ENCODE data around the gene ARHGAP8. TPM values are rescaled to one million over a fixed set of nuclear protein-coding genes. Genes with fewer than 3 reads are reported as not detected.
"Not testable (repeated sequence)": the region's sequence is repeated elsewhere in the genome, so short reads cannot be mapped to it uniquely, and the experiment has no call there.

The ARHGAP8 gene
- total and polyA plus RNA-seq, 8 donors, result 7.8 to 63.6 (median 11.3) TPM

DNA sequence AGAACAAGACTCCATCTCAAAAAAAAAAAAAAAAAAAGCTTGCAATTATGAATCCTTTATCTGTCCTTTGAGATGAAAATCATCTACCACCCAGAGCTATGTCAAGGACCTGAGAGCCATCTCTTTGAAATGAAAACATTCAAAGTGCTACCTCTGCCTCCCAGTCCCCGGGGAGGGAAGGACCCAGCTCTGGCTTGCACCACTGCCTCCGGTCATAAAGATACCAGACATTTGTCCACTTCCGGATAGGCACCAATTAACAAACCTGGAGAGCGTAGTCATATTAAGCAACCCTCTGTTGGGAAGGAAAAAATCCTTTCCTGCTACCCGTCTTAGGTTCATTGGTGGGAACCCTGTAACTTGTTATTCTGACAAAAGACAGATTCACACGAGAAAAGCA, 98.6 kb downstream of the ARHGAP8 start:
- no peak for DNase-seq
- intact Hi-C loops (cut with DNase I; ENCODE audit: low total_unique reads), result no loop called here
- TF ChIP-seq EP300 (IDR thresholded peaks at IDR 0.05), result no peak
- TF ChIP-seq POLR2A (IDR thresholded peaks at IDR 0.05), result no peak
- TF ChIP-seq POLR2AphosphoS5 (IDR thresholded peaks at IDR 0.05), result no peak
- TF ChIP-seq, protein P1, sequence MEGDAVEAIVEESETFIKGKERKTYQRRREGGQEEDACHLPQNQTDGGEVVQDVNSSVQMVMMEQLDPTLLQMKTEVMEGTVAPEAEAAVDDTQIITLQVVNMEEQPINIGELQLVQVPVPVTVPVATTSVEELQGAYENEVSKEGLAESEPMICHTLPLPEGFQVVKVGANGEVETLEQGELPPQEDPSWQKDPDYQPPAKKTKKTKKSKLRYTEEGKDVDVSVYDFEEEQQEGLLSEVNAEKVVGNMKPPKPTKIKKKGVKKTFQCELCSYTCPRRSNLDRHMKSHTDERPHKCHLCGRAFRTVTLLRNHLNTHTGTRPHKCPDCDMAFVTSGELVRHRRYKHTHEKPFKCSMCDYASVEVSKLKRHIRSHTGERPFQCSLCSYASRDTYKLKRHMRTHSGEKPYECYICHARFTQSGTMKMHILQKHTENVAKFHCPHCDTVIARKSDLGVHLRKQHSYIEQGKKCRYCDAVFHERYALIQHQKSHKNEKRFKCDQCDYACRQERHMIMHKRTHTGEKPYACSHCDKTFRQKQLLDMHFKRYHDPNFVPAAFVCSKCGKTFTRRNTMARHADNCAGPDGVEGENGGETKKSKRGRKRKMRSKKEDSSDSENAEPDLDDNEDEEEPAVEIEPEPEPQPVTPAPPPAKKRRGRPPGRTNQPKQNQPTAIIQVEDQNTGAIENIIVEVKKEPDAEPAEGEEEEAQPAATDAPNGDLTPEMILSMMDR (IDR thresholded peaks at IDR 0.05), result no peak
- Histone ChIP-seq H3K4me3 (no peak overlapping the region), H3K27me3 (no peaks in the 10 kb centered on the region), H3K27ac (no peak overlapping the region), H3K4me1 (no peaks in the 10 kb centered on the region), H3K9me3 (no peaks in the 10 kb centered on the region), H3K36me3 (peaks cover 0 to 9% (median 0%) of the 10 kb centered on the region in 4 donors)
- 74 to 86% (median 83%) methylated on average over 6 of the region's 6 CpGs for WGBS, 5 donors

DNA sequence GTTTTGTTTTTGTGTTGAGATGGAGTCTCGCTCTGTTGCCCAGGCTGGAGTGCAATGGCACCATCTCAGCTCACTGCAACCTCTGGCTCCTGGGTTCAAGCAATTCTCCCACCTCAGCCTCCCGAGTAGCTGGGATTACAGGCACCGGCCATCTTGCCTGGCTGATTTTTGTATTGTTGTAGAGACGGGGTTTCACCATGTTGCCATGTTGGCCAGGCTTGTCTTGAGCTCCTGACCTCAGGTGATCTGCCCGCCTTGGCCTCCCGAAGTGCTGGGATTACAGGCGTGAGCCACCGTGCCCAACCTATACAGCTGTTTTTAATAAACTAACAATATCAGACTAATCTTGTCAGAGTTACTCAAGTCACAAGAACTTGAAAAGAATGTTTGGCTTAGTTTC, 102.3 kb downstream of the ARHGAP8 start:
- 90 to 95% (median 94%) methylated on average over 6 to 8 of the region's 8 CpGs for WGBS, 5 donors
- H3K4me3 ChIP-seq; intact Hi-C loops (cut with DNase I; ENCODE audit: low total_unique reads); H3K9me3 ChIP-seq; H3K36me3 ChIP-seq; DNase-seq; H3K4me1 ChIP-seq; H3K27ac ChIP-seq; H3K27me3 ChIP-seq: not testable (repeated sequence)

DNA sequence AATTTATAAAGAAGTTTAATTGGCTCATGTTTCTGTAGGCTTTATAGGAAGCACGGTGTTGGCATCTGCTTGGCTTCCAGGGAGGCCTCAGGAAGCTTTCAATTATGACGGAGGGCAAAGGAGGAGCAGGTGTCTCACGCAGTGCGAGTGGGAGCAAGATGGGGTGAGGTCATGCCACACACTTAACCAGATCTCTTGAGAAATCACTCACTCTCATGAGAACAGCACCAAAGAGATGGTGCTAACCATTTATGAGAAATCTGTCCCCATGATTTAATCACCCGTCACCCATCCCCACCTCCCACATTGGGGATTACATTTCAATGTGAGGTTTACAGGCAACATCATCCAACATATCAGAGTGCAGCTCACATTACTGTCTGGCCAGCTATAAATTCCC, 103.5 kb downstream of the ARHGAP8 start:
- no peaks in the 10 kb centered on the region for H3K36me3 ChIP-seq
- no peaks in the 10 kb centered on the region for H3K27me3 ChIP-seq
- intact Hi-C loops (cut with DNase I; ENCODE audit: low total_unique reads), result no loop called here
- TF ChIP-seq EP300 (IDR thresholded peaks at IDR 0.05) (no peak), POLR2A (IDR thresholded peaks at IDR 0.05) (no peak), POLR2AphosphoS5 (IDR thresholded peaks at IDR 0.05) (no peak)
- TF ChIP-seq, protein P1 (IDR thresholded peaks at IDR 0.05), result no peak
- 78 to 93% (median 93%) methylated on average over 5 of the region's 5 CpGs for WGBS, 5 donors
- no peaks in the 10 kb centered on the region for H3K9me3 ChIP-seq
- H3K4me3 ChIP-seq, result no peak overlapping the region
- no peaks in the 10 kb centered on the region for H3K4me1 ChIP-seq
- no peak for DNase-seq
- no peak overlapping the region for H3K27ac ChIP-seq

DNA sequence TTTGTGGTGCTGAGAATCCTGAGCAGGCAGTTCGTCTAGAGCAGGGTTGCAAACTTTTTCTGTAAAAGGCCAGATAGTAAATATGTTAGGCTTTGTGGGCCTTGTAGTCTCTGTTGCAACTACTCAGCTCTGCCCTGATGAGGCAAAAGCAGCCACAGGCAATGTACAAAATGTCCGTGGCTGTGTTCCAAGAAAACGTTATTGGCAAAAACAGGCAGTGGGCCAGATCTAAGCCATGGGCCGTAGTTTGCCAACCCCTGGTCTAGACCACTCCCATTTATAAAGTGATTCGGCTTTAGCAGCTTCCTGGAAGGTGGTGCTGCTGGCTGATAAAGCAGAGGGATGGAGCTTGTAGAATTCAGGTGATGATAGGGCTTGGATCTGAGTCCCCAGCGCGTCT, 106.4 kb downstream of the ARHGAP8 start:
- H3K4me1 ChIP-seq; DNase-seq; H3K27ac ChIP-seq; H3K9me3 ChIP-seq; H3K27me3 ChIP-seq; intact Hi-C loops (cut with DNase I; ENCODE audit: low total_unique reads); H3K4me3 ChIP-seq: not testable (repeated sequence)
- WGBS, 5 donors, result 42 to 54% (median 49%) methylated on average over 6 to 7 of the region's 7 CpGs
- H3K36me3 ChIP-seq, result peaks cover 0 to 10% (median 0%) of the 10 kb centered on the region in 4 donors

DNA sequence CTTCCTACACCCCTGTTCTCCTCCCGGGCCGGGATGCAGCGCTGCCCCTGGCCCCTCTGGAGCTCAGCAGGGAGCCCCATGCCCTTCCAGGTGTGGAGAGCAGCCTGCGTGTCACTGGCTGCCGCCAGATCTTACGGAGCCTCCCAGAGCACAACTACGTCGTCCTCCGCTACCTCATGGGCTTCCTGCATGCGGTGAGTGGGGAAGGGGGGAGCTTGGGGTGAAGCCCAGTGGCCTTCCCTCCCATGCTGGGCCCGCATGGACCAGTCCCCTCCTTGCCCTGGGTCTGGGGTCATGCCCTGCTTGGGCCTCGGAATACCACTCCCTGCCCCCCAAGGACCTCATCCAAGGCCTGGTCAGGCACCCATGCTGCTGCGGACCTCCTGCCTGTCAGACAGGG, 107.3 kb downstream of the ARHGAP8 start:
- TF ChIP-seq, protein P1 (IDR thresholded peaks at IDR 0.05), result no peak
- TF ChIP-seq EP300 (IDR thresholded peaks at IDR 0.05), result no peak
- TF ChIP-seq POLR2AphosphoS5 (IDR thresholded peaks at IDR 0.05), result no peak
- no peak for TF ChIP-seq POLR2A (IDR thresholded peaks at IDR 0.05)
- H3K9me3 ChIP-seq, result no peaks in the 10 kb centered on the region
- 87 to 94% (median 91%) methylated on average over 9 to 13 of the region's 13 CpGs for WGBS, 5 donors
- no peak overlapping the region for H3K4me3 ChIP-seq
- peaks cover 0 to 10% (median 0%) of the 10 kb centered on the region in 4 donors for H3K36me3 ChIP-seq
- H3K4me1 ChIP-seq, result no peaks in the 10 kb centered on the region
- no peaks in the 10 kb centered on the region for H3K27me3 ChIP-seq
- intact Hi-C loops (cut with DNase I; ENCODE audit: low total_unique reads), result no loop called here
- DNase-seq, result no peak
- H3K27ac ChIP-seq, result no peak overlapping the region
